ENCODE data around the gene MPP4.
A peak's percentile ranks its signal among the peaks of the same experiment; 100 is the strongest.
"Not testable (repeated sequence)": the region's sequence is repeated elsewhere in the genome, so short reads cannot be mapped to it uniquely, and the experiment has no call there.

Gene MPP4

DNA sequence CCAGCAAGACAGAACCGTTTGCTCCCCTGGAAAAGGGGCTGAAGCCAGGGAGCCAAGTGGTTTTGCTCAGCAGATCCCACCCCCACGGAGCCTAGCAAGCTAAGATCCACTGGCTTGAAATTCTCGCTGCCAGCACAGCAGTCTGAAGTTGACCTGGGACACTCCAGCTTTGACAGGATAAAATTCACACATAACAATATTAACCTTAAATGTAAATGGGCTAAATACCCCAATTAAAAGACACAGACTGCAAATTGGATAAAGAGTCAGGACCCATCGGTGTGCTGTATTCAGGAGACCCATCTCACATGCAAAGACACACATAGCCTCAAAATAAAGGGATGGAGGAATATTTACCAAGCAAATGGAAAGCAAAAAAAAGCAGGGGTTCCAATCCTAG, 27.2 kb downstream of the MPP4 start:
- not testable (repeated sequence) for DNase-seq (ENCODE audit: low spot score)

DNA sequence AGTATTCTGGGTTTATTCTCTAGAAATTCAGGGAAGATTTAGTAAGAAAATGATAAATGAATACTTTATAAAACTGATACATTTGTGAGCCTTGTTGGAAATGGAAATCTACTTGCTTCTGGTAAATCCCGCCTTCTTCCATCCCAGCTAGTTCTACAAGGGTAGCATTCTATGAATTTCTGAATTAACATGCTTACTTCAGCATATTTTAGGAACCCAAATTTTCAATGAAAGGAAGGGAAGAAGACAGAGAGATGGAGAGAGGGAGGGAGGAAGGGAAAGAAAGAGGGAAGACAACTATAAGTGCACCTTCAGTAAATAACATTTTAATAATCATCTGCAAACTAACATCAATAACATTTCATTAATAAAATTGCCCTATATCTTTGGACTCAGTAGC, 28.6 kb downstream of the MPP4 start:
- DNase-seq (ENCODE audit: low spot score), result no peak

- no peak for DNase-seq (ENCODE audit: low spot score)
Measured at GRCh38 chr2:201668402-201668910, 30.0 kb downstream of the MPP4 start.

DNA sequence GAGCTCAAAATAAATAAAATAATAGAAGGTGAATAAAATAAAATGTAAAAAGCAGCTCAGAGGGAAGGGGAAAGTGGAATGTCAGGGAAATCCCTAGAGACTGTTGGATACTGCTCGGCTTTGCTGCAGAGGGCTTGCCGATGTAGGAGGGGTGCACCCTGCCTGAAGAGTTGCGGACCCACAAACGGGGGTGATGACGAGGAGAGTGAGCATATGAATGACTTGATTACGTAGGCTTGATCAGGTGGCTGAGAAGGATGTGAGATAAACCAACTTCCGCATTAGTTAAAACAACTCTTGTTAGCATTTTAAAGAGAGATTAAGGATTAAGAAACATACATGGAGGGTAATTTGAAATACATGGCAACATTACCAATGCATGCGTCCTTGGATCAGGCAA, 34.1 kb downstream of the MPP4 start:
- no peak for DNase-seq (ENCODE audit: low spot score)

DNA sequence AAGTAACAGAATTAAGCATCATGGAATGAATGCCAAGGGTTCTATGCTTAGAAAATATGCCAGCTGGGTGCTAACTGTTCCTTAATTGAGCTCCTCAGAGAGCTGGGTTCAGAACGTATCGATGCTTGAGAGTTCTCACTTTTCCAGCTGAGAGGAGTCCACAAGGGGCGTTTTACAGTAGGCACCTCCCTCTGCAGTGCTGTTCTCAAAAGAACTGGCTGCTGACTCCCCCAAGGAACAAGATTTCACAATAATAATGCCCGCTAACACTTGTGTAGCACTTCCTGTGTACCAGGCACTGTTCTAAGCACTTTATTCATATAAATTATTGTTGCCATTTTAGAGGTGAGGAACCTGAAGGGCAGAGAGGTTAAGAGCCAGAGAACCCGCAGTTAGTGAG, 37.1 kb downstream of the MPP4 start:
- DNase-seq (ENCODE audit: low spot score), result no peak

- no peak for DNase-seq (ENCODE audit: low spot score)
Measured at GRCh38 chr2:201660293-201660895, 38.0 kb downstream of the MPP4 start.

DNA sequence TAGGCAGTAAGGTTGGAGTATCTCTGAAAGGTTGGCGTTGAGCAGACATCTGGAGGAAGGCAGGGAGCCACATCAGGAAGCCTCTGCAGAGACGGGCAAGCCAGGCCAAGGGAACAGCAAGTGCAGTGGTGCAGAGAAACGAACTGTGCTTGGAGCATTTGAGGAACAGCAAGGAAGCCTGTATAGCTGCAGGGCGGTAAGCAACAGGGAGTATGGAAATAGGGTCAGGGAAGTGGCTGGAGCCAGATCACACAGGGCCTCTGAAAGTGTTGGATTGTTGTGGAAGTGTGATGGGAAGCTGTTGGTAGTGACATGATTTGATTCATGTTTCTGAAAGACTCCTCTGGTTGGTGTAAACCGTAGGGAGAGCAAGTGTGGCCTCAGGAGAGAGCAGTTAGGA, 41.7 kb downstream of the MPP4 start:
- no peak for DNase-seq (ENCODE audit: low spot score)

DNA sequence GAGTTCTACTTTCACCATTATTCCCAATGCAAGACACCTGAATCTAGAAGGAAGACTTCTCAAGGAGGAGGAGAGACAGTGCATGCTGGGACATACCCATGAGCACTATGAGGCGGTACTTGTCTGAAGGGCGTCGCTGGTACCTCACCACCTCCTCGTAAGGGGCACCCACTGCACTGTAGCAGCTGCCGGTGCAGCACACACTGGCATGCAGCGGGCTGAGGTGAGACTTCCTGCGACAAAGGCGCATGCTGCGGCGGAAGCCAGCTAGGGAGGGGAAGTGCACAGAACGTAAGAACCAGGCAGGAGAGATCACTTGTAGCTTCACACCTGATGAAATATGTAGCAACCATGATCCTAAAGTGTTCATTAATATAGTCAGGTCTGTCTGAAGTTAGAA, 42.3 kb downstream of the MPP4 start:
- DNase-seq (ENCODE audit: low spot score), result peak; percentile 23

DNA sequence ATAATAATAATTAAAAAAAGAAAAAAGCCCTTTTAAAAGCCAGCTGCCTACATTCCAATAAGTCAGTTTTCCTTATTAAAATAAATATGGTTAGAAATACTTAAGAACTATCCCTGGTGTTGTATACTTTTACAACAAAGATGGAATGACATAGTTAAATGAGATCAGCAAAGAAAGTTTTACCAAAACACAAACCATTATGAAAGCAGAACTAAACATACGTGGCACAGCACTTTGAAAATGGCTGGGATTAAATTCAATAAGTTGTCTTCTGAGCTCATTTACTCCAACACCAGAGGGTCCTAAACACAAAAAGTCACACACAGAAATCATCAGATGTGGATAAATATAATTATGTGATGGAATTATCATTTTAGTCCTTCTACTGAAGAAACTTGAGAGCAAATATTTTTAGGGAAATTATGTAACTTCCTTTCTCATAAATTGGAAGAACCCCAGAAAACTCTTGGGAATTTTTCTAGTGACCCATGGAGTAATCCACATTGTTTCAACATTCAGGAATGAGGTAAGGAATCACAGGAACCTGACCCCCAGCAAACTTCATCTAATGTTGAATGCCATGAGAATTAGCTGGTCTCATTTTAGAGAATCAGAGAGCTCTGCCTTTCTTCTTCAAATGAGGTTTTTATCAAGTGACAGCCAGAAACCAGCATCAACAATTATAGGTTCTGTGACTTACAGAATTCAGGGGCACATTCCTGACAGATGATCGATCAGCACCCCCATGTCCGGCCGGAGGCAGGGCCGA, 43.6 kb downstream of the MPP4 start:
- no peak for DNase-seq (ENCODE audit: low spot score)

DNA sequence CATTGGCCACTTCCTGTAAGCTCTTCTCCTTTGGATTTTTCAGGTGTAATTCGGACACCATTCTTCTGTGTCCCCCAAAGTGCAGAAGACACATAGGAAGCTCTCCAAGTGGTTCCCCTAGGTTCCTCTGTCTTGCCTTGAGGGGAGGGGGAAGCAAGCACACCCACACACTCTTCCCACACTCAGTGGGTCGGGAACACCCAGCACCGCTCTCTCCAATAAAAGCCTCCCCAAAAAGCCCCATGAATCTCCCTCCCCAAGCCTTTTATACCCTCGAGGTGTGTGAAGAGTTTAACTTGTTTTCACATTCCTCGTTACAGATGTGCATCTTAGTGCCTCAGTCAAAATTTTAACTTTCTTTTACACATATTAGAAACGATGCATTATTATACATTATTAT, 45.2 kb downstream of the MPP4 start:
- no peak for DNase-seq (ENCODE audit: low spot score)

GRCh38 chr2:201649442-201649841, 49.0 kb downstream of the MPP4 start:
- no peak for DNase-seq (ENCODE audit: low spot score)

DNA sequence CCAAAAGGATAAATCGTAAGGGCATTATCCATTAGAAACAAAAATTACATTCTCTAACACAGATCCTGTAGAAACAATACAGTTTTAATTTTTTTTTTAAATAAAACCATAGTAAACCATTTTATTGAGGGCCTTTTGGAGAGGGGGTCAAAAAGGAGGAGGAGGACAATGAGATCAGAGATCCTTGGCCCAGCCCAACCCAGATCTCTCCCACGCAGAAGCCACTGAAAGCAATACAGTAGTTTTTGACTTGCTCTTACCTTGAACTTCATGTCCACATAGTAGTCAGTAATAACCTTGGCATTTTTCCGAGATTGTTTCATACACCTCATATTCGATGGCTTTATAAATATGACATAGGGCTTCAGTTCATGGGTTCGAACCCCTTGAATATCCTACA, 51.0 kb downstream of the MPP4 start:
- no peak for DNase-seq (ENCODE audit: low spot score)

GRCh38 chr2:201644001-201644400, 54.4 kb downstream of the MPP4 start:
- DNase-seq (ENCODE audit: low spot score), result no peak

DNA sequence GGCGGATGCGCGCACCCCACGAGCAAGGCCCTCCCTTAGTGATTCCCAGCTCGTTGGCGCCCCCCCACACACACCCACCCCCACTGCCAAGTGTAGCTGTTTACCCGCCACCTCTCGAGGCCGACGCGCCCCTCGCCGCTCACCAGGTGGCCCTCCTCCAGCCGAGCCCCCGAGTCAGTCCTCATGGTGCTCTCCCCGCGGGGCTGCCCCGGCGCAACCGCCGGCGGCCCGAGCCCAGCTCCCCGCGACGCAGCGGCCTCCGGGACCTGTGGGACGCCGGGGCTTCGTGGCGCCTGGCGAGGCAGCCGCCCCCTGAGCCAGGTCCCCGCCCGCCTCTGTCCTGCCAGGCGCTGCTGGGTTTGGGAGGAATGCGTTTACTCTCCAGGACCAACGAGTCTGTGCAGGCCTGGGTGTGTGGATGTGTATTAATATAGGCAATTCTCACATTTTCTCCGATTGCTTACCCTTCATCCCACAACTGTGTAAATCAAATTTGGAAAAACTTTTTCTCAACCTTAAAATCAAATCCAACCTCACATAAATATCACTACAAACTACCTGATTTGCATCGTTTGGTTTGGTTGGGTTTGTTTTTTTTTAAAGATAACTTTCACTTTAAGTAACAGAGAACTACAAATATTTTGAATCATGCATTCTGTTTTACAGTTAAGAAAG, 55.1 kb downstream of the MPP4 start, which contains the start of gene TMEM237:
TSS of gene TMEM237 (minus strand) at position 288 of the 675 bp plus-strand sequence. CDS start at position 185, 103 bp downstream.
- peak; percentile 40 for DNase-seq (ENCODE audit: low spot score)

GRCh38 chr2:201642579-201643215, 55.7 kb downstream of the MPP4 start:
- DNase-seq (ENCODE audit: low spot score), result peak; percentile 80

- DNase-seq (ENCODE audit: low spot score), result no peak
Measured at GRCh38 chr2:201642086-201642578, 56.3 kb downstream of the MPP4 start.

DNA sequence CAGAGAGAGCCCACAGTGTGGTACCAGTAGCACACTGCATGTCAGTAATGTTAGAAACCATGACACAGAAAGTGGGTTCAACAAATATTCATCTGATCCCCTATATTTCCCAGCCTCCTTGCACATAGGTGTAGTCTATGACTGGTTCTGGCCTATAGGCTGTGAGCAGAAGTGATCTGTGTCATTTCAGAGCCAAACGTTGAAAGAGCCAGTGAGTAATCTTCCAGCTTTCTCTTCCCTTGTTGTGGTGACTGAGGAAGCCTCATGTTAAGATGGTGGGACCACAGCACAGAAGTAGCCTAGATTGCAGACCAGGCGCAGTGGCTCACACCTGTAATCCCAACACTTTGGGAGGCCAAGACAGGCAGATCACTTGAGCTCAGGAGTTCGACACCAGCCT, 59.2 kb downstream of the MPP4 start:
- DNase-seq (ENCODE audit: low spot score), result no peak

DNA sequence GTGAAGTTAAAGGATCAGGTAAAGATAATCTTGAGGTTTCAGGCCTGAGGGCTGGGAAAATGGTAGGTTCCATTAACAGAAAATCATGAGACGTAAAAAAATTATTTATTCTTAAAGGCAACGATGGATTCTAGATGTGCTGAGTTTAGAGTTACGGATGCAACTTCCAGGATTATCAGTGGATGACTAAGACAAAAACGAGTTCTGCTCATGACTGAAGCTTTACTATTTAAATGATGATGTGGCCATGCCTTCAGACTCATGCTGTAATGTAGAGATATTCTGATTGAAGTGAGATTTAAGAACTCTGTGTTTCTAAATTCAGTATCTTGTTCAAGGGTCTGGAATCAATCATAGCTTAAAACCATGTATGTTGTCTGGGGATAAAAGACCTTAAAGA, 60.1 kb downstream of the MPP4 start:
- DNase-seq (ENCODE audit: low spot score), result no peak

GRCh38 chr2:201633661-201634249, 64.7 kb downstream of the MPP4 start:
- DNase-seq (ENCODE audit: low spot score), result no peak

- DNase-seq (ENCODE audit: low spot score), result no peak
Measured at GRCh38 chr2:201631041-201631440, 67.4 kb downstream of the MPP4 start.

- no peak for DNase-seq (ENCODE audit: low spot score)
Measured at GRCh38 chr2:201630577-201630976, 67.9 kb downstream of the MPP4 start.

- no peak for DNase-seq (ENCODE audit: low spot score)
Measured at GRCh38 chr2:201628545-201628944, 69.9 kb downstream of the MPP4 start.

All from CD4-positive, alpha-beta T cell treated with Interleukin-15 for 4 hours (primary cell).